Omental fat pad (tissue), 4 donors: Measurements from ENCODE around the gene TM9SF4. TPM values are rescaled to one million over a fixed set of nuclear protein-coding genes. Genes with fewer than 3 reads are reported as not detected.

ENCODE experiments used
- ATAC-seq: fragments of 150-250 bp; one replicate; pipeline ENCODE4 v1.9.1; 2016; ENCODE audit warnings: mild to moderate bottlenecking, moderate library complexity; ENCODE audit not compliant: low FRiP score
- DNase-seq: peaks from one replicate; pipeline ENCODE4 v3.0.0-alpha.2; 2019; ENCODE audit warnings: low spot score
- CTCF ChIP-seq, 3 donors: fragments of 450-650 bp; IDR thresholded peaks; one replicate each; pipeline ENCODE4 v1.5.1; 2016 to 2017; ENCODE audit warnings: antibody characterized with exemption in 3 of 3, mild to moderate bottlenecking in 3 of 3, moderate library complexity in 2 of 3
- total RNA-seq, 4 donors: library from RNA; depleted of rRNA; stranded (reverse); fragments of >200 nt; gene quantifications; one replicate each; pipeline ENCODE4 v1.1.0, GENCODE V29; 2016

Gene TM9SF4
- total RNA-seq, 4 donors from 2014 or later = 23.3 to 32.3 (median 31.5) TPM

GRCh38 chr20:32188376-32189122 is 79.0 kb downstream of the TM9SF4 start:
- TF ChIP-seq CTCF (IDR thresholded peaks at IDR 0.05) = no peak
- DNase-seq (no peak), ATAC-seq (no peak)

DNA sequence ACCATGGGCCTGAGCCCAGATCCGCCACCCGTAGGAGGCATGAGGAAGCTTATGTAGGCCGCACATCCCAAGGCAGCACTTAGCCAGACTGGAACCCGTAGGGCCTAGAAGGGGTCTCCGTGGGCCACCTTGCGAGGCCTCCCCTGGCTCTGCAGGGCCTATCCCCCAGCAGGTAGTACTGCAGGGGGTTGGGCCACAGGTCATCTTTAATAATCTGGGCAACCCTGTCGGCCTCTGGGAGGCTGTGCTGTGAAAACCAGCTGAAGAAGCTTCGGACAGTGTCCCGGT is 79.6 kb downstream of the TM9SF4 start:
- DNase-seq (no peak), ATAC-seq (no peak)
- TF ChIP-seq CTCF (IDR thresholded peaks at IDR 0.05) = no peak

- no peak for DNase-seq
- TF ChIP-seq CTCF (IDR thresholded peaks at IDR 0.05) = no peak
- ATAC-seq = peak; percentile 39
These were observed 80.4 kb downstream of the TM9SF4 start for GRCh38 chr20:32189691-32190615.

GRCh38 chr20:32190616-32191415 is 81.3 kb downstream of the TM9SF4 start:
- ATAC-seq (peak; percentile 3), DNase-seq (no peak)
- no peak for TF ChIP-seq CTCF (IDR thresholded peaks at IDR 0.05)

DNA sequence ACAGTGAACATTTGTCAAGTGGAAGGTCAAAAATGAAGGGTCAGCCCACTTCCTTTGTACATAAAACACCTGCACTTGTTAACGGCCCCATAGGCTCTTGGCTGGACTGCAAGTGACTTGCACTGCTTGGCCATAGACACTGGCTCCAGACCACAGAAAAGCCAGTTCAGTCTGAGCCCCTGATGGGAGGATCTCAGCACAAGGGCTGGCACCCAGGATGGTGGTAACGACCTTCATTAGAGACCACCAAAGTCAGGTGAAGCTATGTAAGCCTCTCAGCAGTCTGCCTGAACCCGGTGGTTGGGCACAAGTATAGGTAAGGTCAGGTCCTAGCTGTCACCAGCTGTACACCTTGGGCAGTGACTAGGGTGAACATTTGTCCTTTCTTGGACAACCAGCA is 81.9 kb downstream of the TM9SF4 start:
- ATAC-seq (no peak), DNase-seq (no peak)
- TF ChIP-seq CTCF (IDR thresholded peaks at IDR 0.05) = no peak

DNA sequence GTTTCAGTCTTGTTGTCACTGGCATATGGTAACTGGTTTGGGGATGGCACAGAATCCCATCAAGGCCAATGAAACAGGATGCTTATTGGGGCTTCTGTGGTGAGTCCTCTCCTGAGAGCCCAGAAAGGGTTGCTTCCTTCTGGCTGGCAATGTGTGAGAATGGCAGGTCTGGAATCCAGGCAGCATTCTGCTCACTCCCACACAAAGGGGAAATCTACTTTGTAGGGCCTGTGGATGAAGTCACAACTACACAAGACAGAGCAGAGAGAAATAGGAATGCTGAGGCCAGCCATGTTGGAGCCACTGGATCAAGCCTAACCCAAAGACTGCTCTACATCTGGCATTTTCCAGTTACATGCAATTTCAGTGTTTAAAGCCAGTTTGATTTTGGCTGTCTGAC is 82.4 kb downstream of the TM9SF4 start:
- TF ChIP-seq CTCF (IDR thresholded peaks at IDR 0.05) = no peak
- ATAC-seq = no peak
- DNase-seq = no peak
